ENCODE measurements around the gene LRBA. TPM values are rescaled to one million over a fixed set of nuclear protein-coding genes. Genes with fewer than 3 reads are reported as not detected.
"Not testable (repeated sequence)": the region's sequence is repeated elsewhere in the genome, so short reads cannot be mapped to it uniquely, and the experiment has no call there.

Gene LRBA, protein sequence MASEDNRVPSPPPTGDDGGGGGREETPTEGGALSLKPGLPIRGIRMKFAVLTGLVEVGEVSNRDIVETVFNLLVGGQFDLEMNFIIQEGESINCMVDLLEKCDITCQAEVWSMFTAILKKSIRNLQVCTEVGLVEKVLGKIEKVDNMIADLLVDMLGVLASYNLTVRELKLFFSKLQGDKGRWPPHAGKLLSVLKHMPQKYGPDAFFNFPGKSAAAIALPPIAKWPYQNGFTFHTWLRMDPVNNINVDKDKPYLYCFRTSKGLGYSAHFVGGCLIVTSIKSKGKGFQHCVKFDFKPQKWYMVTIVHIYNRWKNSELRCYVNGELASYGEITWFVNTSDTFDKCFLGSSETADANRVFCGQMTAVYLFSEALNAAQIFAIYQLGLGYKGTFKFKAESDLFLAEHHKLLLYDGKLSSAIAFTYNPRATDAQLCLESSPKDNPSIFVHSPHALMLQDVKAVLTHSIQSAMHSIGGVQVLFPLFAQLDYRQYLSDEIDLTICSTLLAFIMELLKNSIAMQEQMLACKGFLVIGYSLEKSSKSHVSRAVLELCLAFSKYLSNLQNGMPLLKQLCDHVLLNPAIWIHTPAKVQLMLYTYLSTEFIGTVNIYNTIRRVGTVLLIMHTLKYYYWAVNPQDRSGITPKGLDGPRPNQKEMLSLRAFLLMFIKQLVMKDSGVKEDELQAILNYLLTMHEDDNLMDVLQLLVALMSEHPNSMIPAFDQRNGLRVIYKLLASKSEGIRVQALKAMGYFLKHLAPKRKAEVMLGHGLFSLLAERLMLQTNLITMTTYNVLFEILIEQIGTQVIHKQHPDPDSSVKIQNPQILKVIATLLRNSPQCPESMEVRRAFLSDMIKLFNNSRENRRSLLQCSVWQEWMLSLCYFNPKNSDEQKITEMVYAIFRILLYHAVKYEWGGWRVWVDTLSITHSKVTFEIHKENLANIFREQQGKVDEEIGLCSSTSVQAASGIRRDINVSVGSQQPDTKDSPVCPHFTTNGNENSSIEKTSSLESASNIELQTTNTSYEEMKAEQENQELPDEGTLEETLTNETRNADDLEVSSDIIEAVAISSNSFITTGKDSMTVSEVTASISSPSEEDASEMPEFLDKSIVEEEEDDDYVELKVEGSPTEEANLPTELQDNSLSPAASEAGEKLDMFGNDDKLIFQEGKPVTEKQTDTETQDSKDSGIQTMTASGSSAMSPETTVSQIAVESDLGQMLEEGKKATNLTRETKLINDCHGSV (N-terminal part only)
- 10 to 100 TPM; 52.0 to 68.5 (median 63.6) TPM for total RNA-seq

DNA sequence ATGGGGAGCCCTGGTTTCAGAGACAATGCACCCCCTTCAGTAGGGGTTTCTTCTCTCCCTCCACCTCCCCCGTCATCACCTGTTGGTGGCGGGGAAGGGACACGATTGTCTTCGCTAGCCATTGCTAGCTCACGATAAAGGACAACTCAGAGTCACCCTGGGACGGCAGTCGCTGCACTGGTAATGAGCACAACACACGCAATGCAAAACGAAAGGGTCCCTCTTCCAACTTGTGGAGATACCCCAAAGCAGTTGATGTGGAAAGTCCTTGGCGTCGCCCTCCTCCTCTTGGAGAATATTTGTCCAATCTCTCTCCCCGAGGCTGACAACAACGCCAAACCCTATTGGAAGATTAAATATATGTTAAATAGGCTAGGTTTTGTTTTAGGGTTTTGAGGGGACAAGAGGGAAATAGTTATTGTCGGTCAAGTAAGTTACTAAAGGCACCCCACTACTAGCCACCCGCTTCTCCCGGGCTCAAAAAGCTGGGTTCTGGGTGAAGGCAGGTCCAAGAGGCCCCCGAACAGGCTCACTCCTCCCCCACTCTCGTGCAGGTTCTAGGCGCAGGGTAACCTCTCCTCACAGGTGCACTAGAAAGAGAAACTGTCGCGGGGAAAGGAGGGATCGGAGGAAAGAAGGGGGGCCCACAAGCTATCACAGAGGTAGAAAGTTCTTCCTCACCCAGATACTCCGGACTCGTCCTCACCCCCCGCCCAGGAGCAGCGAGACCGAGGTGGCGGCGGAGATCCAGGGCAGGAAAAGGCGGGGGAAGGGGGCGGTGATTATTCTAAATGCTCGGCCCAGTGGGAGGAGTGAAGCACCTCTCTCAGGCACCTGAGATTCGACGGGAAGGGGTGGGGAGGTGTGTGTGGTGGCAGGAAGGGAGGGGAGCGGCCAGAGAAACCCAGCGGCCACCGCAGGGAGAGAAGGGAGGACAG is at the start of gene LRBA:
Gene LRBA, minus strand, starts transcription at position 764 of the 938 bp plus-strand sequence. Its CDS starts 642 bp downstream, at position 122.
- H3K36me3 Mint-ChIP-seq (ENCODE audit: insufficient read depth), result peaks cover 8% of the 10 kb centered on the region
- ATAC-seq (peak; percentile 80 to 81), DNase-seq (peak; percentile 73)
- H3K27me3 Mint-ChIP-seq (ENCODE audit: low read depth), result no peaks in the 10 kb centered on the region
- H3K4me3 Mint-ChIP-seq, result peak within 1 kb of the TSS; percentile 100
- H3K4me1 Mint-ChIP-seq (ENCODE audit: low read depth), result peaks cover 25% of the 10 kb centered on the region
- H3K9me3 Mint-ChIP-seq, result no peaks in the 10 kb centered on the region

DNA sequence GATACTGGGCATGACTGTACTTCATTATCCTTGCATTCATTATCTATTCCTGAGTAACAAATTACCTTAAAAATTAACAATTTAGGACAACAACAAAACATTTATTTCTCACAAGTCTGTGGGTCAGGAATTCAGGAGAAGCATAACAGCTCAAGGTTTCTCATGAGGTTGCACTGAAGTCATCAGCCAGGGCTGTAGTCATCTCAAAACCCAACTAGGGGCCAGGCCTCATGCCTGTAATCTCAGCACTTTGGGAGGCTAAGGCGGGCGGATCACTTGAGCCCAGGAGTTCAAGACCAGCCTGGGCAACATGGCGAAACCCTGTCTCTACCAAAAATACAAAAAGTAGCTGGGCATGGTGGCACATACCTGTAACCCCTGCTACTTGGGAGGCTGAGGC is 48.1 kb upstream of the LRBA start:
- H3K4me3 Mint-ChIP-seq; H3K4me1 Mint-ChIP-seq (ENCODE audit: low read depth); H3K27me3 Mint-ChIP-seq (ENCODE audit: low read depth); ATAC-seq; H3K36me3 Mint-ChIP-seq (ENCODE audit: insufficient read depth); H3K9me3 Mint-ChIP-seq; DNase-seq: not testable (repeated sequence)

DNA sequence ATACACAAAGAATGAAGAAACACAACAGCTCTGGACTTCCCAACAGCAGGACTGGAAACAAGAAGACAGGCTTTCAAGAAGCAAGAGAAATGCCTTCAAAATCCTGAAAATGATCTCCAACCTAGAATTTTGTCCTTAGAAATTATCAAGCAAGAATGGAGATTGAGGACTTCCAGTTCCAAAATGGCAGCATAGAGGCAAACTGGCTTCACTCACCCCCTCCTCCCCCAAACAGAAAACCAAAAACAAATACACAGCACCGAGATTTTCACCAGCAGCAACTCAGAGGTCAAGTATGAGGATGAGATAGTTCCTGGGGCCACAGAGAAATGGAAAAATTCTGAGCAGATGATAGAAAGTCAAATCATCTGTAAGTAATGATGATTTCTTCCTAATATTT is 40.5 kb upstream of the LRBA start:
- ATAC-seq, result no peak
- Mint-ChIP-seq H3K9me3 (no peaks in the 10 kb centered on the region), H3K4me1 (ENCODE audit: low read depth) (no peaks in the 10 kb centered on the region), H3K4me3 (no peak overlapping the region), H3K36me3 (ENCODE audit: insufficient read depth) (no peaks in the 10 kb centered on the region), H3K27me3 (ENCODE audit: low read depth) (no peaks in the 10 kb centered on the region)
- DNase-seq, result no peak

DNA sequence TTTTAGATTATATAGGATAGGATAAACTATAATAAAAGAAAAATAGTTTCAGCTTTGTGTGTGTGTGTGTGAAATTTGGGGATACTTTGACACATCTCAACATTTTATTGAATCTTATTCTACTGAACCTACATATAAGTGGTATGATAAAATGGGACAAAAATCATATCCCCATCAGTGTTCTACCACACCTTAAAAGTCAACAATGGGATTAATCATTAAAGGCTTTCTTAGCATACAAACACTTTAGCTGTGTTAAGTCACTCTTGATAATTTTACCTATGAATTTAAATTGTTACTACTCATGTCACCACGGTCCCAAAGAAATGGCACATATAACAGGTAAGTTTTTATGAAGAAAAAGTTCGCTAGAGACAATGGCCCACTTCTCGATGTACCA is 37.7 kb upstream of the LRBA start:
- no peak for ATAC-seq
- Mint-ChIP-seq H3K27me3 (ENCODE audit: low read depth) (no peaks in the 10 kb centered on the region), H3K36me3 (ENCODE audit: insufficient read depth) (no peaks in the 10 kb centered on the region), H3K4me1 (ENCODE audit: low read depth) (no peaks in the 10 kb centered on the region), H3K4me3 (no peak overlapping the region), H3K9me3 (no peaks in the 10 kb centered on the region)
- no peak for DNase-seq

DNA sequence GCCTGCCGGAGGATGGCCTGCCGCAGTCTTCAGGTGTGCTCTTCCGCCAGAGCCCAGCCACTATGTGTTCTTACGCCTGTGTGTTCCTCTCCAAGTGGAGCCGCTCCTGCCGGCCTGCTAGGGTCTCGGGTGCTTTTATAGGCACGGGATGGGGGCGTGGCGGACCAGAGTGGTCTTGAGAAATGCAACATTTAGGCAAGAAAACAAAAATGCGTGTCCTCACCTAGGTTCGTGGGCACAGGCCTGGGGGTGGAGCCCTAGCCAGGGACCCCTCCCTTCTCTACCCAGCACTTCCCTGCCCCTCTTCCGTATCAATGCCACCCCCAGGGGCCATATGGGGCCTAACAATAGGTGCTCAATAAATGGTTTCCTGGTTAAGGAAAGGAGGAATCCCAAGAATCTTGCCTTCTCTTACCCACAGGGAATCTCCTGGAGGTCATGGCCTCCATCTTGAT is 34.4 kb upstream of the LRBA start:
- Mint-ChIP-seq H3K27me3 (ENCODE audit: low read depth) (no peaks in the 10 kb centered on the region), H3K4me3 (no peak overlapping the region), H3K36me3 (ENCODE audit: insufficient read depth) (no peaks in the 10 kb centered on the region), H3K4me1 (ENCODE audit: low read depth) (no peaks in the 10 kb centered on the region), H3K9me3 (no peaks in the 10 kb centered on the region)
- no peak for DNase-seq
- no peak for ATAC-seq

DNA sequence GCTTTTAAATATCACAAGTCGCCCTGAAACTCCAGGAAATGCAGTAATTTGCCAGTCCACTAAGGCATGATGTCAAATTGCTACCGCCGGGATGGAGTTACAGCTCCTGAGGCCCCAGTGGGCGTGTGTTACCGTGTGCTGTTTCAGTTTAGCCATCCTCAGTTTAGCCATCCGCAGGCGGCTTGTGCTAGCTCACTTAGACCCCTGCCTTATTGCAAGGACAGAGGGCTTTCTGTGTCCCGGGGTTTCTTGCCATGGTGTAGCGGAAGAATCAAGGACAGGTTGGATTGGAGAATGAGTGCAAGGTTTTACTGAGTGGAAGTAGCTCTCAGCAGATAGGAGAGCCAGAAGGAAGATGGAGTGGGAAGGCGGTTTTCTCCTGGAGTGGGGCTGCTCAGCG is 33.8 kb upstream of the LRBA start:
- DNase-seq (no peak), ATAC-seq (no peak)
- Mint-ChIP-seq H3K4me3 (no peak overlapping the region), H3K36me3 (ENCODE audit: insufficient read depth) (no peaks in the 10 kb centered on the region), H3K9me3 (no peaks in the 10 kb centered on the region), H3K4me1 (ENCODE audit: low read depth) (no peaks in the 10 kb centered on the region), H3K27me3 (ENCODE audit: low read depth) (no peaks in the 10 kb centered on the region)

DNA sequence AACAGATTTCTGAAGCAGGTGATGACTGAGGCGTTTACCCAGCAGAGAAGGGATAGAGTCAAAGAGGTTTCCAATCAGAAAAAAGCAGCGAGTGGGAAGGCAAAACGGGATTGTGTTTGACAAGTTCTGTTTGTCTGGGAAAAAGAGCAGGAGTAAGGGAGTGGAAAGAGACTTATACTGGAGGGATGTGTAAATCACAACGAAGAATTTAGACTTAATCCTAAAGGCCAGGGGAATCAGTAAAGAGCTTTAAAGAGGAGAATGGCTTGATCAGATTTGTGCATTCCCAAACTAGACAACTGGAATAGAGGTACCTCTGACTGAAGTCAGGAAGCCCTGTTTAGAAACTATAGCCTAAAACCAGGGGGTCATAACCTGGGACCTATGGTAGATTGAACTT is 31.5 kb upstream of the LRBA start:
- H3K4me3 Mint-ChIP-seq, result no peak overlapping the region
- no peaks in the 10 kb centered on the region for H3K4me1 Mint-ChIP-seq (ENCODE audit: low read depth)
- no peaks in the 10 kb centered on the region for H3K36me3 Mint-ChIP-seq (ENCODE audit: insufficient read depth)
- H3K9me3 Mint-ChIP-seq, result no peaks in the 10 kb centered on the region
- H3K27me3 Mint-ChIP-seq (ENCODE audit: low read depth), result no peaks in the 10 kb centered on the region
- no peak for ATAC-seq
- DNase-seq, result no peak

DNA sequence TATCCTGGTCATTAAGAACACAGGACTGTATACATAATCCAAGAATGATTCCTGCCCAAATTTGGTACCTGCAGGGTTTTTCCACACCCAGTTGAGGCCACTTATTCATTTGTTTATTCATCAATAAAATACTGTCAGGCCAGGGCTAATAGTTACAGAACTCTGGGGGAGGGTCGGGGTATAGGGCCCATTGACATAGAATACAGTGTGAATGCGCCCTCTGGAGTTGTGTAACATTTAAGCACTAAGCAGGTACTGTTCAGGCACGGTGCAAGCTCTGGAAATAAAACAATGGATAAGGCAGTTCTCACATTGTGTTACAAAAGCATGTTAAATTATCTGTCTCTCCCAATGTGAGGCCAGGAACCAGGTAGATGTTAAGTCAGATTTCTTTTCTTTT is 30.8 kb upstream of the LRBA start:
- no peaks in the 10 kb centered on the region for H3K4me1 Mint-ChIP-seq (ENCODE audit: low read depth)
- ATAC-seq (peak in 1 of 2 donors; percentile 56), DNase-seq (no peak)
- H3K27me3 Mint-ChIP-seq (ENCODE audit: low read depth), result no peaks in the 10 kb centered on the region
- H3K4me3 Mint-ChIP-seq, result no peak overlapping the region
- no peaks in the 10 kb centered on the region for H3K36me3 Mint-ChIP-seq (ENCODE audit: insufficient read depth)
- no peaks in the 10 kb centered on the region for H3K9me3 Mint-ChIP-seq

DNA sequence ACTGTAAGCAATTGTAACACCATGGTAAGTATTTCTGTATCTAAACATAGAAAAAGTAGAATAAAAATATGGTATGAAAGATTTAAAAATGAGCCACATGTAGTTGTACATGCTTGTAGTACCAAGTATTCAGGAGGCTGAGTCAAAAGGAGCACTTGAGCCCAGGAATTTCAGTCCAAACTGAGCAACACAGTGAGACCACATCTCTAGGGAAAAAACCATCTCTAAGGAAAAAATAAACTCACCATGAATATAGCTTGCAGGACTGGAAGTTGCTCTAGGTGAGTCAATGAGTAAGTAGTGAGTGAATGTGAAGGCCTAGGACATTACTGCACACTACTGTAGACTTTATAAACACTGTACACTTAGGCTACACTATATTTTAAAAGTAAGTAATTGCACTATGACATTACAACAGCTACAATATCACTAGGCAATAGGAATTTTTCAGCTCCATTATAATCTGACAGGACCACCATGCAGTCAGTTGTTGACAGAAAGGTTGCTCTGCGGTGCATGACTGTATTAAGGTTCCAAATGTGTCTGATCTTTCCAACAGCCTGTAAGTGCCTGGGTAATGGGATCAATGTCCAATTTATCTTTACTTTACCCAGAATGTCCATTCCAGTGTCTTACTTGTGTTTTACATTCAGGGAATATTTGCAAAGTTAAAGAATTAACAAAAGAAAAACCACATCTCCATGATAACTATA is 28.9 kb upstream of the LRBA start:
- Mint-ChIP-seq H3K4me3 (no peak overlapping the region), H3K9me3 (no peaks in the 10 kb centered on the region), H3K36me3 (ENCODE audit: insufficient read depth) (no peaks in the 10 kb centered on the region), H3K27me3 (ENCODE audit: low read depth) (no peaks in the 10 kb centered on the region), H3K4me1 (ENCODE audit: low read depth) (no peaks in the 10 kb centered on the region)
- ATAC-seq, result no peak
- DNase-seq, result no peak

DNA sequence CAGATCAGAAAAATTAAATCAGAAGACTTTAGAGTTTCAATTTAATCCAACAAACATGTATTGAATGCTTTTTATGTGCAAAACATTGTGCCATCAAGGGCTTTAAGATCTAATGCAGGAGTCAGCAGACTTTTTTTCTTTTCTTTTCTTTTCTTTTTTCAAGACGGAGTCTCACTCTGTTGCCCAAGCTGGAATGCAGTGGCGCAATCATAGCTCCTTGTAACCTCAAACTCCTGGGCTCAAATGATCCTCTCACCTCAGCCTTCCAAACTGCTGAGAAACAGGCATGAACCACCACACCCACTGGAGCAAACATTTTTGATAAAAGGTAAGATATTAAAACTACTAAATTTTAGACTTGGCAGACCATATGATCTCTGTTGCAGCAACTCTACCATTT is 24.6 kb upstream of the LRBA start:
- H3K27me3 Mint-ChIP-seq (ENCODE audit: low read depth), result no peaks in the 10 kb centered on the region
- ATAC-seq (no peak), DNase-seq (no peak)
- no peaks in the 10 kb centered on the region for H3K9me3 Mint-ChIP-seq
- H3K4me1 Mint-ChIP-seq (ENCODE audit: low read depth), result no peaks in the 10 kb centered on the region
- no peak overlapping the region for H3K4me3 Mint-ChIP-seq
- no peaks in the 10 kb centered on the region for H3K36me3 Mint-ChIP-seq (ENCODE audit: insufficient read depth)

DNA sequence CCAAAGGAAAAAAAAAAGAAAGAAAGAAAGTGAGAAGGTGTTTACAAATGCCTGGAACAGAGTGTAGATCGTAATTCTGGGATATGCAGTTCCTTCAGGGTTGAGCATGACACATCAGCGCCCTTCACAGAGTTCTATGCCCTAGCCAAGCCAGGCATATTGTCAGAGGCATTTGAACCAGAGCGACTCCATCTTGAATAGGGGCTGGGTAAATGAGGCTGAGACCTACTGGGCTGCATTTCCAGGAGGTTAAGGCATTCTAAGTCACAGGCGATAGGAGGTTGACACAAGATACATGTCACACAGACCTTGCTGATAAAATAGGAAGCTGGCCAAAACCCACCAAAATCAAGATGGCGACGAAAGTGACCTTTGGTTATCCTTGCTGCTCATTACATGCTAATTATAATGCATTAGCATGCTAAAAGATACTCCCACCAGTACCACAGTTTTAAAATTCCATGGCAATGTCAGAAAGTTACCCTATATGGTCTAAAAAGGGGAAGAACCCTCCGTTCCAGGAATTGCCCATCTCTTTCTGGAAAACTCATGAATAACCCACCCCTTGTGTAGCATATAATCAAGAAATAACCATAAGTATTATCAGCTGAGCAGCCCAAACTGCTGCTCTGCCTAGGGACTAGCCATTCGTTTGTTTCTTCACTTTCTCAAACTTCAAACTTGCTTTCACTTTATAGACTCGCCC is 23.5 kb upstream of the LRBA start:
- DNase-seq (no peak), ATAC-seq (no peak)
- H3K36me3 Mint-ChIP-seq (ENCODE audit: insufficient read depth), result no peaks in the 10 kb centered on the region
- no peaks in the 10 kb centered on the region for H3K9me3 Mint-ChIP-seq
- no peaks in the 10 kb centered on the region for H3K27me3 Mint-ChIP-seq (ENCODE audit: low read depth)
- no peak overlapping the region for H3K4me3 Mint-ChIP-seq
- no peaks in the 10 kb centered on the region for H3K4me1 Mint-ChIP-seq (ENCODE audit: low read depth)

DNA sequence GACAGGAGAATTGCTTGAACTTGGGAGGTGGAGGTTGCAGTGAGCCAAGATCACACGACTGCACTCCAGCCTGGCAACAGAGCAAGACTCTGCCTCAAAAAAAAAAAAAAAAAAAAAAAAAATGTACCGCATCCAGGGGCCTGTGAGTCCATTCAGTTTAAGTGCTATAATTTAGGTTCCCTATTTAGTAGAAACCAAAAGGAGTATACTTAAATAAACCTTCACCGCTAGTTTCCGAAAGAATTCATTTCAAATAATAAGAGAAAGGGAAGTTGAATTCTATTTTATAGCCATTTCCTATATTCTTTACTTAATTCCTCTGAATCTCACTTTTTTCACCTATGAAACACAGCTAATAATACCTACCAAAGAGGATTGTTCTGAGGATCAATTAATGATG is 20.8 kb upstream of the LRBA start:
- H3K4me3 Mint-ChIP-seq, result no peak overlapping the region
- ATAC-seq (no peak), DNase-seq (no peak)
- peaks cover 12% of the 10 kb centered on the region for H3K4me1 Mint-ChIP-seq (ENCODE audit: low read depth)
- no peaks in the 10 kb centered on the region for H3K27me3 Mint-ChIP-seq (ENCODE audit: low read depth)
- no peaks in the 10 kb centered on the region for H3K36me3 Mint-ChIP-seq (ENCODE audit: insufficient read depth)
- H3K9me3 Mint-ChIP-seq, result no peaks in the 10 kb centered on the region

Data from activated T-cell treated with anti-CD3 and anti-CD28 coated beads, Interleukin-2, amount 50 U/mL, for 4 hours (primary cell).